ENCODE results near the gene FHAD1. TPM values are rescaled to one million over a fixed set of nuclear protein-coding genes. Genes with fewer than 3 reads are reported as not detected.

FHAD1 gene
- total and polyA plus RNA-seq, 9 of the 15 experiments (the other 6 are each of a cell fraction or from before 2014, with no cell fraction given) = 0.32 to 2.1 (median 1.5) TPM; not detected in 1

DNA sequence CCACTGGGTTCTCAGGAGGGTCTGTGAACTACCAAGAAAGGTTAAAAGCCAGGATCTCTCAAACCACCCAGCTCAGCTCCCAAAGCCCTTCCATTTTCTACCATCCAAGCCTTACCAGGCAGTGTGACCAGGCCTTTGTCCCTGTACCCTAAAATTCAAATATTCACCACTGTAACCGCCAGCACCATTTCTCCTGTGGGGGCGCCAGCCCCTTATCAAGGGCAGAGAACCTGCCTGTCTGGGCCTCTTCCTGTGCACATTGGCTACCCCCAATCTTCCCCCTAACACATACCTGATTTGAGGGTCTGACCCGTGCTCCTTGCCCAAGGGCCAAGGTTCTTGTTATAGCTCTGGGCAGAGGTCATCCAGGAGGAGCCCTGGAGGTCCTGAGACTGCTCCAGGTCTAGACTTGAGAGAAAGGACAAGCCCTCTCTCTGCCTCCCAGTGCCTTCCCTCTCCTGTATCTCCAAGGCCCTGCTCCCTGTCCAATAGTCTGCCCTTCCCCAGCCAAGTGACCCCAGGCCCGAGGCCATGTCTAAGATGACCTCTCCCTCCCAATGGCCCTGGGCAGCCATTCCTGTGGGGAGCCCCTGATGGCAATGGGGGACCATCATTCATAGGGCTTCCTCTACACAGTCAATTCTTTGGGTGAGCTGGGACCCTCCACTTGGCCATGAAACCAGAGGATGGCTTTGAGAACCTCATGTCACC, 78.5 kb downstream of the FHAD1 start (continued):
- TF ChIP-seq ZBTB5 (IDR thresholded peaks at IDR 0.05) = no peak

DNA sequence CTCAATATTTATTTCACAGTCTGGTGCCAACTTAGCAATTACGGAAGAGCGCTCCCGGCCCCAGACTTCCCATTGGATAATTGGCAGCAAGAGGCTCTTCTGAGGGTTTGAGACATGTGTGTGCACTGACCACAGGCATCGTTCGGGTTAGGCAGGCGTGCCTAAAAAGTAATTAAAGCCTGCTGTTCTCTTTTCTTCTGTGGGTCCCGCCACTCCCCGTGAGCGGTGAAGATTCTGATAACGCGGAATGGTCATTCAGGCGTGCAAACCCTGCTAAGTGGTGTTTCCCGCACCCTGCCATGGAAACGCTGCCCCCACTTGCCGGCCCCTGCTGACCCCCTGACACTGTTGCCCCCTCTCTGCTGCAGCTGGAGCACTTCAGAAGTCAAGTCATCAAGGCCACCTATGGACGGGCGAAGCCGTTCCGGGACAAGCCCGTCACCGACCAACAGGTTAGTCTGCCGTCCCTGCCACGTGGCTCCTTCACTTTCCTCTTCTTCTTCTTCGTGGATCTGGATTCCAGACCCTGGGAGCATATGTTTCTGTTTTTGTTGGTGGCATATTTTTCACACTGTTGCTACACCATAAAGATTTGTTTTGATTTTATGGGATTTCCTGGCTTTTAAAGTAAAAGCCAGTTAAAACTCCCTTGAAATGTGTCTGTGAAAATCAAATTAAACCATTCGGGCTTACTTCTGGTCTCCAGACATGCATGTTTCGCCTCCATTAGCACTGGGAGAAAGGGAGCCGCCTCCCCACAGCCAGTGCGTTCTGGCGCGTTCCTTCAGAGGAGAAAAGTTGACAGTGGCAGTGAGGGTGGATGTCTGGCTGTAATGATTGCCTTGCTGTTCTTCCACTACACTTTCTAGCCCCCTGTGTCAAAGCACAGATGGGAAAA, 79.9 kb downstream of the FHAD1 start:
- WGBS (ENCODE audit: insufficient coverage, low coverage, missing lambda C conversion rate) = 18% methylated on average over 30 of the region's 30 CpGs
- TF ChIP-seq, protein P1, sequence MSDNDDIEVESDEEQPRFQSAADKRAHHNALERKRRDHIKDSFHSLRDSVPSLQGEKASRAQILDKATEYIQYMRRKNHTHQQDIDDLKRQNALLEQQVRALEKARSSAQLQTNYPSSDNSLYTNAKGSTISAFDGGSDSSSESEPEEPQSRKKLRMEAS (CRISPR knock-in tag; IDR thresholded peaks at IDR 0.05) = peak; percentile 43; the same call in 1 of the 2 replicates
- TF ChIP-seq CTBP1 (IDR thresholded peaks at IDR 0.05; ENCODE audit: borderline replicate concordance) (peak; percentile 29; the same call in 1 of the 2 replicates), BHLHE40 (IDR thresholded peaks at IDR 0.05; ENCODE audit: low read length) (peak; percentile 36; the same call in 1 of the 2 replicates), RUNX1 (IDR thresholded peaks at IDR 0.05; ENCODE audit: low read depth) (no peak), CXXC5 (CRISPR knock-in tag; IDR thresholded peaks at IDR 0.05) (0 out of 2 replicates have a peak, but pooled peaks have one; percentile 20), ARID1B (IDR thresholded peaks at IDR 0.05) (no peak), FOXM1 (IDR thresholded peaks at IDR 0.05; ENCODE audit: low read depth) (no peak), FOXM1 (CRISPR knock-in tag; IDR thresholded peaks at IDR 0.05; ENCODE audit: low read depth) (no peak), SOX6 (IDR thresholded peaks at IDR 0.05) (peak; percentile 15; the same call in 1 of the 2 replicates), KAT7 (CRISPR knock-in tag; IDR thresholded peaks at IDR 0.05; ENCODE audit: borderline replicate concordance) (0 out of 2 replicates have a peak, but pooled peaks have one; percentile 41)
- TF ChIP-seq, protein P2, sequence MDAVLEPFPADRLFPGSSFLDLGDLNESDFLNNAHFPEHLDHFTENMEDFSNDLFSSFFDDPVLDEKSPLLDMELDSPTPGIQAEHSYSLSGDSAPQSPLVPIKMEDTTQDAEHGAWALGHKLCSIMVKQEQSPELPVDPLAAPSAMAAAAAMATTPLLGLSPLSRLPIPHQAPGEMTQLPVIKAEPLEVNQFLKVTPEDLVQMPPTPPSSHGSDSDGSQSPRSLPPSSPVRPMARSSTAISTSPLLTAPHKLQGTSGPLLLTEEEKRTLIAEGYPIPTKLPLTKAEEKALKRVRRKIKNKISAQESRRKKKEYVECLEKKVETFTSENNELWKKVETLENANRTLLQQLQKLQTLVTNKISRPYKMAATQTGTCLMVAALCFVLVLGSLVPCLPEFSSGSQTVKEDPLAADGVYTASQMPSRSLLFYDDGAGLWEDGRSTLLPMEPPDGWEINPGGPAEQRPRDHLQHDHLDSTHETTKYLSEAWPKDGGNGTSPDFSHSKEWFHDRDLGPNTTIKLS (IDR thresholded peaks at IDR 0.05; ENCODE audit: borderline replicate concordance, low read depth) = peak; percentile 64; the same call in 1 of the 2 replicates
- TF ChIP-seq, protein P3, sequence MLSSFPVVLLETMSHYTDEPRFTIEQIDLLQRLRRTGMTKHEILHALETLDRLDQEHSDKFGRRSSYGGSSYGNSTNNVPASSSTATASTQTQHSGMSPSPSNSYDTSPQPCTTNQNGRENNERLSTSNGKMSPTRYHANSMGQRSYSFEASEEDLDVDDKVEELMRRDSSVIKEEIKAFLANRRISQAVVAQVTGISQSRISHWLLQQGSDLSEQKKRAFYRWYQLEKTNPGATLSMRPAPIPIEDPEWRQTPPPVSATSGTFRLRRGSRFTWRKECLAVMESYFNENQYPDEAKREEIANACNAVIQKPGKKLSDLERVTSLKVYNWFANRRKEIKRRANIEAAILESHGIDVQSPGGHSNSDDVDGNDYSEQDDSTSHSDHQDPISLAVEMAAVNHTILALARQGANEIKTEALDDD (IDR thresholded peaks at IDR 0.05) = peak; percentile 48; the same call in 1 of the 2 replicates

More for the DNA sequence above, 79.9 kb downstream of the FHAD1 start:
- Histone ChIP-seq H2AFZ (ENCODE audit: low read depth, low read length) (peak overlapping the region; percentile 36; the same call in 1 of the 2 replicates), H3K4me1 (replicated peaks in 1 of 2; ENCODE audit: control insufficient read depth in 2 of 2, insufficient read depth in 2 of 2, low read length in 2 of 2) (peaks cover 32 to 40% of the 10 kb centered on the region in 2 experiments), H3K9me1 (ENCODE audit: control insufficient read depth, insufficient read depth, low read length) (no peaks in the 10 kb centered on the region), H3K27ac (ENCODE audit: extremely low read depth, low read depth, low read length) (no peak overlapping the region), H3K36me3 (ENCODE audit: control insufficient read depth, insufficient read depth, low read length) (no peaks in the 10 kb centered on the region), H3K9ac (ENCODE audit: insufficient read depth in 1 of 2, low read depth in 2 of 2, low read length in 2 of 2) (peak overlapping the region in 1 of 2 experiments; percentile 14; a peak in 1 of 4 replicates), H3K79me2 (ENCODE audit: control insufficient read depth, insufficient read depth, low read length) (no peaks in the 10 kb centered on the region), H3K9me3 (replicated peaks; ENCODE audit: control insufficient read depth, insufficient read depth, low read depth, low read length) (no peaks in the 10 kb centered on the region), H3K4me3 (no peak overlapping the region), H3K27me3 (ENCODE audit: control insufficient read depth in 2 of 2, insufficient read depth in 2 of 2, low read length in 2 of 2) (no peaks in the 10 kb centered on the region; a peak in 1 of 5 replicates), H4K20me1 (replicated peaks; ENCODE audit: control insufficient read depth, insufficient read depth, low read length) (peaks cover 11% of the 10 kb centered on the region; the same call in 1 of the 2 replicates), H3K4me2 (ENCODE audit: insufficient read depth, low read length) (peak overlapping the region; percentile 22; the same call in 1 of the 2 replicates)
- intact Hi-C loops (cut with micrococcal nuclease) = no loop called here
- in situ Hi-C loops (cut with MboI) = loop anchor here (5.0 kb wide), 1 partner anchor 100 kb away; no protein-coding TSS in a partner anchor
- ChIA-PET CTCF (ENCODE audit: low intra/inter-chr PET ratio) (interaction anchor here (1.0 to 2.2 kb wide), 2 partner anchors 104 to 105 kb away, joined by 3 to 11 read pairs; no protein-coding TSS in a partner anchor), POLR2A (interaction anchor here (0.6 kb wide), 1 partner anchor 74 kb away, joined by 3 read pairs; no protein-coding TSS in a partner anchor)
- DNase-seq (ENCODE audit: extremely low read depth in 1 of 4, low spot score in 3 of 4) = peak in 1 of 4 experiments; percentile 25
- FAIRE-seq = no peak
- no peak for ATAC-seq
- BruUV-seq (replicated peaks) = no TSS peak

All from K562 (cell line).